GM21717 (cell line): Measurements from ENCODE around the gene TIRAP.
"Not testable (repeated sequence)": the region's sequence is repeated elsewhere in the genome, so short reads cannot be mapped to it uniquely, and the experiment has no call there.

Experiments used
- ATAC-seq: cut with Tn5 transposase; IDR thresholded peaks from one replicate; pipeline ENCODE4 v1.9.1; 2021; ENCODE audit warnings: mild to moderate bottlenecking, moderate library complexity; ENCODE audit not compliant: unreplicated experiment

Gene TIRAP

GRCh38 chr11:126282361-126282735 is 545 bp upstream of the TIRAP start:
- ATAC-seq: peak; percentile 29

DNA sequence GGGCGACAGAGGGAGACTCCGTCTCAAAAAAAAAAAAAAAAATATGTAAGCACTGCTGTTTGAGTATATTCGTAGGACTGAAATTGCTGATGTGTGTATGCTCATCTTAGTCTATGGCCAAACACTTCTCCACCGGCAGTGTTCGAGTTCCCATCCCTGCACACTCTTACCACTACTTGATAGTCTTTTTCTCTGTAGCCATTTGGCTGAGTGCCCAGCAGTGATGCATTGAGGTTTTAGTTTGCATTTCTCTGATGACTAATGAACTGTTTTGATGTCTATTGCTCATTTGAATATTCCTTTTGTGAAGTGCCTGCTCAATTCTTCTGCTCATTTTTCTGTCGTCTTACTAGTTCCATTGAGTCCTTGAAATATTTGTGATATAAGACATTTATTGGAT is 1.9 kb downstream of the TIRAP start:
- ATAC-seq: peak; percentile 63

DNA sequence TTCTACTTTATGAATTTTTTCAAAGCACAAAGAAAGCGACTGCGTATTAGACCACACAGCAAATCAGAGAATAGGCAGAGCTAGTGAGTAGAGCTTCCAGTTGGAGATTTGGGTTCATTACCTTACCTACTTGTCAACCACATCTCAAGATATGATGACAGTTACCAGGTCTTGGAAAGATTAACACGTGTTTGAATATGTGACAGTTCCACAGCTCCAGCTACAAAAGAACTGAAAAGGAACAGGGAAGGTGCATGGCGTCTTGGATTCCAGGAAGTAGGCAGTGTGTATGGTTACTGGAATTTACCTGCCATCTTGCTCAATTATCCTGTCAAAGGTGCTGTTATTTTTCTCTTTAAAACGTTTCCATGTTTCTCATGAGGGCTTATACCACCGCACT is 5.3 kb downstream of the TIRAP start:
- no peak for ATAC-seq

GRCh38 chr11:126290887-126291286 is 8.0 kb downstream of the TIRAP start:
- ATAC-seq: no peak

DNA sequence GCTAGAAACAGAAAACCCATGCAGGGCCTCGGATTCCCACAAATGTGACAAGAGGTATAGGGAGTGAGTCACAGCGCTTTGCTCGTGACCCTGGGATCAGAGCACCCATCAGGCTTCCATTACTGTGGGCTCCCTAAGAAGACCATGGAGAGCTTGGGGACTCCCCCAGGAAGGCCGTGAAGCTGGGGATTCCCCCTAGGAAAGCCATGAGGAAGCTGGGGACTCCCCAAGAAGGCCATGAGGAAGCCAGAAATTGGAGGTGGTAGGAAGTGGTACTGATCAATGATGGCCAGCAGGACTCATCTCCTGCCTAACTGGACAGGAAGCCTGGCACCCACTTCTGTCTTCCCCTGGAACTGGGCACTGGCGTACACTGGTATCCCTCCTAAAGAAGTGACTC is 10.8 kb downstream of the TIRAP start:
- no peak for ATAC-seq

DNA sequence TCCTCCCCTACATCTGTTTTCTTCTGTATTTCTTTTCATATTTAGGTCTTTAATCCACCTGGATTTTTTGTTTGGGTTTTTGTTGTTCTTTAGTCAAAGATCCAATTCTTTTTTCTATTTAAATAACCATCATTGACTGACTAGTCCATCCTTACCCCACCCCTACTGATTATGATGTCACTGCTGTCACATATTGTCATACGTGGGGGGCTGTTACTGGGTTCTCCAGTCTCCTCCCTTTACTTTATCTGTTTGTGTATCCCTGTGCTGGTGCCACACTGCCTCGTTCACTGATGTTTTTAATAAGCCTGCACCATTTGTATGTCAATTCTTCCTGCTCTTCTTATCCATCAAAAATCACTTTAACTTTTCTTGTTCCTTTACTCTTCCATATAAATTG is 14.1 kb downstream of the TIRAP start:
- no peak for ATAC-seq

GRCh38 chr11:126303623-126304456 is 20.9 kb downstream of the TIRAP start, which contains the start of gene DCPS:
Gene DCPS (plus strand): TSS chr11:126304060. CDS start chr11:126304081, 21 bp downstream.
- ATAC-seq: peak; percentile 80

- ATAC-seq: peak; percentile 33
Measured at GRCh38 chr11:126304457-126305075, 21.7 kb downstream of the TIRAP start.

GRCh38 chr11:126305699-126306098 is 22.8 kb downstream of the TIRAP start:
- peak; percentile 58 for ATAC-seq

GRCh38 chr11:126307706-126308105 is 24.8 kb downstream of the TIRAP start:
- no peak for ATAC-seq

- ATAC-seq: no peak
Measured at GRCh38 chr11:126308271-126308671, 25.4 kb downstream of the TIRAP start.

DNA sequence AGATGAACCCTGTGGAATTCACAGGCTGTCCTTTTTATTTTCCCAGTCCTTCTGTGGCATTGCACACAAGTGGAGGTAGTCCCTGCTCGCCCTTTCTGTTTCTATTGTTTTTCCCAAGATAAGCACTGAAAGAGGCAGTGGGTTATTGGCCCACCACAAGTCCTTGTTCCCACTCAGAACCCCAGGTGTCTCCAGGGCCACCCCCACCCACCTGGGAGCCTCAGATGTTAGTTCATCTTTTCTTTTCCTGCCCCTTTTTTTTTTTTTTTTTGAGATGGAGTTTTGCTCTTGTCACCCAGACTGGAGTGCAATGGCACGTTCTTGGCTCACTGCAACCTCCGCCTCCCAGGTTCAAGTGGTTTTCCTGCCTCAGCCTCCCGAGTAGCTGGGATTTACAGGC is 25.9 kb downstream of the TIRAP start:
- not testable (repeated sequence) for ATAC-seq

GRCh38 chr11:126310200-126310991 is 27.5 kb downstream of the TIRAP start:
- peak; percentile 37 for ATAC-seq

GRCh38 chr11:126310992-126311310 is 28.1 kb downstream of the TIRAP start:
- no peak for ATAC-seq

DNA sequence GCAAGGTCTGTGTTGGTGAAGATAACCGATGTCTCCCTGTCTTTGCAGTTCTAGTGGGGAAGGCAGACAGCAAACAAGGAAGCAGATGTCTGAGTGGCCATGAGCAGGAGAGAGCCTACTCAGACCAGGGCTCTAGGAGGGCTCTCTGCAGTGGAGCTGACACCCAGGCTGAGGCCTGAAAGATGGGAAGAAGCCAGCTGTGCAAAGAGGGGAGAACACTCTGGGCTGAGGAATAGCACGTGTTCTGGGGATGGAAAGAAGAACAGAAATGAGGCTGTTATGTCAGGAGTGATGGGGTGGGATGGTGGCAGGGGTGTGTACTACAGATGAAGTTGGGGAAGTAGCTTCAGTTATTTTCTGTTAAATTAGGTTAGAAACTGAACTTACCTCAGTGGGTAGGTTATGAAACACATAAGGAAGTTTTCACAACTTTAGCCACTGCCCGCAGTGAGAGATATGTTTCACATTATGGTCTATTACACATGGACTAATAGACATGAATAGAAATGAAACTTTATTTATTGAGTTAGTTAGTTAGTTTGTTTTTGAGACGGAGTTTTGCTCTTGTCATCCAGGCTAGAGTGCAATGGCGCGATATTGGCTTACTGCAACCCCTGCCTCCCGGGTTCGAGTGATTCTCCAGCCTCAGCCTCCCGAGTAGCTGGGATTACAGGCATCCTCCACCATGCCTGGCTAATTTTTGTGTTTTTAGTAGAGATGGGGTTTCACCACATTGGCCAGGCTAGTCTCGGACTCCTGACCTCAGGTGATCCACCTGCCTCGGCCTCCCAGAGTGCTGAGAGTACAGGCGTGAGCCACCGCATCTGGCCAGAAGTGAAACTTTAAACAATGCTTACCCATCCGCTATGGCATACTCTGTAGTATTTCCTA is 28.8 kb downstream of the TIRAP start:
- ATAC-seq: peak; percentile 68

- no peak for ATAC-seq
Measured at GRCh38 chr11:126312961-126313360, 30.1 kb downstream of the TIRAP start.

DNA sequence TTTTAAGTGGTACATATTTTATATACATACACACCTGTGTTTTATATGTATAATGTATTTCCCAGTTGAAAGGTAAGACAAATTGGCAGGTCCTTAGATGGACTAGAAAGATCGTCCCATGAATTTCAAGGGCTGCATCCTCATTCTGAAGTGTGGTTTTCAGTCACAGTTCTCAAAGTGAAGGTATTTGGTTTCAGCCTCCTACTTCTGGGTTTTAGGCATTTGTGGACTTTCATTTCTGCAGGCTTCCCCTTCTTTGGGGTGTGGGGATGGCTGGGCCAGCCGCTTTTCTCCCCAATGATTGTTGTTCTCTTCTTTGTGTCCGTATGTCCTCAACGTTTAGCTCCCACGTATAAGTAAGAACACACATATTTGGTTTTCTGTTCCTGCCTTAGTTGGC is 30.9 kb downstream of the TIRAP start:
- ATAC-seq: no peak

DNA sequence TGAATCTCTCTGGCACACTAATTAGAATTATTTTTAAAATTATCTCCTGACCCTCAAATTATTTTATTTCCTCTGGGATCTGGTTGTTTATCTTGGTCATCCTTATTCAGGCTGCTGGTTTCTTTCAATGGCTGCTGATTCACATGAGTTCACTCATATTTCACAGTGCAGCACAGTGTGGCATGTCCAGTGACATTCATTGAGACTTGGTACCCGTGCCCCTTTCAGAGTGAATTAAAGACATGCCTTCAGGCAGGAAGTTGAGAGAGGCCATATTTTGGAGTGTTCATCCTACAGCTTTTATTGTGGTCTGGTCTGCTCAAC is 34.5 kb downstream of the TIRAP start:
- no peak for ATAC-seq

- ATAC-seq: peak; percentile 2
Measured at GRCh38 chr11:126317756-126318573, 35.1 kb downstream of the TIRAP start.
